OCI-LY1 (cell line): ENCODE results near the gene ZNF746.

Source experiments
- CTCF ChIP-seq: fragments of 200-600 bp; sonication (generic), shearing (Covaris generic); IDR thresholded peaks from 2 replicates; pipeline ENCODE4 v1.5.1; 2017; ENCODE audit warnings: mild to moderate bottlenecking, antibody characterized with exemption, low read length, moderate library complexity, mixed read lengths
- EZH2 ChIP-seq: fragments of 200-600 bp; sonication (generic), shearing (Covaris generic); IDR thresholded peaks from 2 replicates; pipeline ENCODE4 v1.8.0; 2017; ENCODE audit warnings: borderline replicate concordance, mixed run types, mild to moderate bottlenecking, antibody characterized with exemption, low read length, moderate library complexity, mixed read lengths

DNA sequence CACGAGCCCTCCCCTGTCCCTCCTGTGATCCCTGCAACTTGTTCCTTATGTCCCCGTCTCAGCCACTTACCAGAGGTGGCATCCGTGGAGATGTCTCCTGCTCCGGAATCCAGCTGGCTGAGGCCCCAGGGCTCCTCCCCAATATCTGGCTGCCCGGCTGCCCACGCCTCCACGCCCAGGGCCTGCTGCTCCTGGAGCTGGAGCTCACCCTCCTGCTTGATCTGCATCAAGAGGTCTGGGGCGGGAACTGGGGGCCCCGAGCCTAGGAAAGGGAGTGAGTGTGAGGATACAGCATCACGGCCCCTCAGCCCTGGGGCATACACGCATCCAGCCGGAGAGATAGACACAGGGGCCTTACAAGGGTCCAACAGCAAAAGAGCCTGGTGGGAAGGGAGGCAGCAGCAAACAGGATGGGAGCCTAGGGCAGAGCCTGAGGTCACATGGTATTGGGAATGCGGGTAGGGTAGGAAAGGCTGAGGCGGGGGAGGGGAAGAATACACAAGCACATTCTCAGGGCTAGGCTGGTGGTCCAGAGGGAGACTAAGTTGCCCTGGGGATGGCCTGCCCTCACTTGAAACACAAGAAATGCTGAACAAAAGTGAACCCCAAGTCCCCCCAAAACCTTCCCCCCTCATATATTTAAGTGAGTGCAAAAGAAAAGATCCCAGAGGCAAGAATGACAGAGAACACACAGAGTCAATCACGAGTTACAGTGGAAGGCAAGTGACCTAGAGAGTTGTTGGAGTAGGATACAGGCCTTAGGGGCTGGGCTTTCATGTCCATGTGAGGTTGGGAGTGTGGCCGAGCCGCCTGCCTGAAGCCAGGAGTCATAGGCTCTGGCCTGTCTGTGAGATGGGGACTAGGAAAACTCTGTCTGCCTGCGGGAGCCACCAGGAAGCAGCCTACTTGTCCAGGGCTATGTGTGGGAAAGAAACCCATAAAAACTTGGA, 19.8 kb downstream of the ZNF746 start:
- TF ChIP-seq EZH2 (no peak), CTCF (no peak)
